ENCODE results near the gene CFDP1. TPM values are rescaled to one million over a fixed set of nuclear protein-coding genes. Genes with fewer than 3 reads are reported as not detected.
"Not testable (repeated sequence)": the region's sequence is repeated elsewhere in the genome, so short reads cannot be mapped to it uniquely, and the experiment has no call there.

CFDP1 gene
- total RNA-seq, 2 experiments from 2014 or later = 34.2 to 38.5 TPM

GRCh38 chr16:75461575-75461974, 28.3 kb upstream of the CFDP1 start:
- CTCF ChIA-PET = no interaction called here
- POLR2A ChIA-PET = no interaction called here

- ChIA-PET POLR2A (no interaction called here), CTCF (no interaction called here)
These were observed 27.1 kb upstream of the CFDP1 start for GRCh38 chr16:75460446-75460845.

GRCh38 chr16:75459691-75460090, 26.4 kb upstream of the CFDP1 start:
- ChIA-PET POLR2A (no interaction called here), CTCF (no interaction called here)

- ChIA-PET CTCF (interaction anchor here (0.6 kb wide), 1 partner anchor 52 kb away, joined by 3 read pairs; no protein-coding TSS in a partner anchor), POLR2A (no interaction called here)
These were observed 25.1 kb upstream of the CFDP1 start for GRCh38 chr16:75458439-75458838.

GRCh38 chr16:75458029-75458428, 24.7 kb upstream of the CFDP1 start:
- ChIA-PET POLR2A (interaction anchor here (0.6 kb wide), 1 partner anchor 239 kb away, joined by 3 read pairs; no protein-coding TSS in a partner anchor), CTCF (interaction anchor here (0.6 kb wide), 1 partner anchor 52 kb away, joined by 3 read pairs; no protein-coding TSS in a partner anchor)

GRCh38 chr16:75457485-75458021, 24.2 kb upstream of the CFDP1 start:
- POLR2A ChIA-PET = interaction anchor here (0.6 kb wide), 1 partner anchor 238 kb away, joined by 3 read pairs; no protein-coding TSS in a partner anchor
- CTCF ChIA-PET = interaction anchor here (1.3 kb wide), 1 partner anchor 12 kb away, joined by 3 read pairs; no protein-coding TSS in a partner anchor

- POLR2A ChIA-PET = no interaction called here
- CTCF ChIA-PET = interaction anchor here (0.8 to 1.3 kb wide), 2 partner anchors 13 to 60 kb away, joined by 3 read pairs; no protein-coding TSS in a partner anchor
These were observed 23.7 kb upstream of the CFDP1 start for GRCh38 chr16:75456971-75457370.

- POLR2A ChIA-PET = not testable (repeated sequence)
- CTCF ChIA-PET = interaction anchor here (0.8 to 1.3 kb wide), 2 partner anchors 13 to 61 kb away, joined by 3 read pairs; no protein-coding TSS in a partner anchor
These were observed 23.2 kb upstream of the CFDP1 start for GRCh38 chr16:75456486-75456885.

GRCh38 chr16:75455677-75456076, 22.4 kb upstream of the CFDP1 start:
- POLR2A ChIA-PET = no interaction called here
- CTCF ChIA-PET = no interaction called here

- POLR2A ChIA-PET = no interaction called here
- CTCF ChIA-PET = no interaction called here
These were observed 19.3 kb upstream of the CFDP1 start for GRCh38 chr16:75452464-75453190.

- CTCF ChIA-PET = interaction anchor here (1.0 kb wide), 1 partner anchor 19 kb away, joined by 3 read pairs; no protein-coding TSS in a partner anchor
These were observed 13.1 kb upstream of the CFDP1 start for GRCh38 chr16:75446416-75446815.

GRCh38 chr16:75445298-75445697, 12.0 kb upstream of the CFDP1 start:
- ChIA-PET POLR2A (interaction anchor here (1.2 kb wide), 1 partner anchor 12 kb away, joined by 3 read pairs; the partner anchor contains the start of gene CFDP1), CTCF (no interaction called here)

More at GRCh38 chr16:75446416-75446815, 13.1 kb upstream of the CFDP1 start:
- POLR2A ChIA-PET = interaction anchor here (0.7 kb wide), 1 partner anchor 61 kb away, joined by 3 read pairs; no protein-coding TSS in a partner anchor

- POLR2A ChIA-PET = no interaction called here
These were observed 10.0 kb upstream of the CFDP1 start for GRCh38 chr16:75443298-75443697.

GRCh38 chr16:75433732-75434413, 570 bp upstream of the CFDP1 start:
- CTCF ChIA-PET = interaction anchor here (0.6 to 2.7 kb wide), 7 partner anchors 10 to 215 kb away, joined by 3 to 14 read pairs (median 4); partner anchors contain the start of gene TMEM170A
- POLR2A ChIA-PET = interaction anchor here (0.8 to 1.3 kb wide), 7 partner anchors 11 to 213 kb away, joined by 3 to 5 read pairs (median 4); partner anchors contain the start of genes KARS1 and TERF2IP

More at GRCh38 chr16:75443298-75443697, 10.0 kb upstream of the CFDP1 start:
- CTCF ChIA-PET = no interaction called here

GRCh38 chr16:75429621-75430403, 3.5 kb downstream of the CFDP1 start:
- ChIA-PET CTCF (no interaction called here), POLR2A (no interaction called here)

- POLR2A ChIA-PET, CTCF ChIA-PET: not testable (repeated sequence)
These were observed 6.8 kb downstream of the CFDP1 start for GRCh38 chr16:75426524-75426923.

- CTCF ChIA-PET, POLR2A ChIA-PET: not testable (repeated sequence)
These were observed 9.1 kb downstream of the CFDP1 start for GRCh38 chr16:75424105-75424762.

GRCh38 chr16:75423723-75424104, 9.6 kb downstream of the CFDP1 start:
- ChIA-PET POLR2A (no interaction called here), CTCF (no interaction called here)

GRCh38 chr16:75421820-75422126, 11.5 kb downstream of the CFDP1 start:
- ChIA-PET POLR2A (no interaction called here), CTCF (no interaction called here)
